GM23248 (cell line): ENCODE measurements around the gene HDGFL2.

ENCODE experiments used
- EZH2 ChIP-seq: fragments of 200-600 bp; sonication (generic); IDR thresholded peaks from 2 replicates; pipeline ENCODE4 v1.6.1; 2018; ENCODE audit warnings: antibody characterized with exemption, mild to moderate bottlenecking; ENCODE audit not compliant: insufficient read depth, poor library complexity, severe bottlenecking
- EZH2phosphoT487 ChIP-seq: fragments of 200-600 bp; sonication (generic); IDR thresholded peaks from 2 replicates; pipeline ENCODE4 v1.6.1; 2018; ENCODE audit warnings: antibody characterized with exemption, moderate library complexity, mild to moderate bottlenecking, low read depth; ENCODE audit not compliant: insufficient read depth

- TF ChIP-seq EZH2 = no peak
- no peak for TF ChIP-seq EZH2phosphoT487
Measured at GRCh38 chr19:4505570-4506448, 33.7 kb downstream of the HDGFL2 start.
